GM06990 (cell line): ENCODE results near the gene GALNT9.

Experiments used
- DNase-seq: peaks from one replicate; pipeline ENCODE4 v3.0.0-alpha.2; 2011; ENCODE audit not compliant: insufficient read length; ENCODE audit errors: extremely low read depth
- H3K27me3 ChIP-seq: replicated peaks from 2 replicates; pipeline ENCODE4 v1.6.0; 2011; ENCODE audit warnings: low read length; ENCODE audit not compliant: control insufficient read depth, insufficient read depth
- H3K36me3 ChIP-seq: 2 replicates; pipeline ENCODE4 v1.5.1; 2011; ENCODE audit warnings: low read length; ENCODE audit not compliant: control insufficient read depth, insufficient read depth
- H3K4me3 ChIP-seq: replicated peaks from 2 replicates; pipeline ENCODE4 v1.5.1; 2011; ENCODE audit warnings: low read depth, mild to moderate bottlenecking, control low read depth, low read length
- CTCF ChIP-seq: IDR thresholded peaks from 2 replicates; pipeline ENCODE4 v1.5.1; 2011; ENCODE audit warnings: low read length, control low read depth, mild to moderate bottlenecking, inconsistent platforms; ENCODE audit not compliant: insufficient read depth, poor library complexity, severe bottlenecking

Gene GALNT9

GRCh38 chr12:132323171-132324010, 6.0 kb downstream of the GALNT9 start:
- no peaks in the 10 kb centered on the region for H3K27me3 ChIP-seq
- no peak for DNase-seq
- no peak overlapping the region for H3K4me3 ChIP-seq
- no peaks in the 10 kb centered on the region for H3K36me3 ChIP-seq
- no peak for TF ChIP-seq CTCF

DNA sequence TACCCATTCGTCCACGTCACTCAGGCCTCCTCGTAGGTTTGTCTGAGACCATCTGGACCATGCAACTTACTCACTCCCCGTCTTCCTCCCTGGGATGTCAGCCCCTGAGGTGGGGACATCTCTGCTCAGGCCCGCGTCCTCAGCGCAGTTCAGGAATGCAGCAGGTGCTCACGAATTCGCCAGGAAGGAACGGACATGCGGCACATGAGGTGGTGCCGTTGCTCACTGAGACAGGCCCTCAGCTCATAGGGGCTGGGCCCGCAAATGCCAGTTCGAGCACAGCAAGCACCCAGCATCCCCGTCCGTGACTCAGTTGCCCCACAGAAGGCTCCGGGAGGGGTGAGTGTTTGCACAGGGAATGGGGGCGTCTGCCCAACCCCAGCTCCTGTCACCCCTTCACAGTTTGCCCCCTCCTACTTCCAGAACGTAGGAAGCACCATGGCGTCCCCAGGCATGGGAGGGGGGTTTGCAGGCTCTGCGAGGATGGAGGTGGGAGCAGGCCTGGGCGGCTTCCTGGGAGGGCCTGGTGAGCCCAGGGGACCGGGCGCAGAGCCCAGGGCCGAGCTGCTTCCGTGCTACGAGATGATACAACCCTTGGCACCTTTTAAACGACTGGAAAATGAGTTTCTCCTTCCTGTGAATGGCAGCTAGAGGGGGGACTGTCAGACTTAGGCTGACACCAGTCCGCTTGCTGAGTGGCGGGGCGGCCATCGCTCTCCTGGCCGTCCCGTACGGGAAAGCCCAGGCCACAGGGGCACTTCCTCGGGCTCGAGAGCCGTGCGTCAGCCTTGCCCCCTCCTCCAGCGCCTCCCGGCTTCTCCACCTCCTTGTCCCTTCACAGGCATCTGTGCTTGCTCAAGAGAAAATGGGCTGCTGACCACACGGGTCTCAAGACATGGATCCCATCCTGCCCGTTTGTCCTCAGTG, 6.9 kb downstream of the GALNT9 start:
- no peak for DNase-seq
- H3K4me3 ChIP-seq = no peak overlapping the region
- TF ChIP-seq CTCF = no peak
- no peaks in the 10 kb centered on the region for H3K27me3 ChIP-seq
- H3K36me3 ChIP-seq = no peaks in the 10 kb centered on the region

DNA sequence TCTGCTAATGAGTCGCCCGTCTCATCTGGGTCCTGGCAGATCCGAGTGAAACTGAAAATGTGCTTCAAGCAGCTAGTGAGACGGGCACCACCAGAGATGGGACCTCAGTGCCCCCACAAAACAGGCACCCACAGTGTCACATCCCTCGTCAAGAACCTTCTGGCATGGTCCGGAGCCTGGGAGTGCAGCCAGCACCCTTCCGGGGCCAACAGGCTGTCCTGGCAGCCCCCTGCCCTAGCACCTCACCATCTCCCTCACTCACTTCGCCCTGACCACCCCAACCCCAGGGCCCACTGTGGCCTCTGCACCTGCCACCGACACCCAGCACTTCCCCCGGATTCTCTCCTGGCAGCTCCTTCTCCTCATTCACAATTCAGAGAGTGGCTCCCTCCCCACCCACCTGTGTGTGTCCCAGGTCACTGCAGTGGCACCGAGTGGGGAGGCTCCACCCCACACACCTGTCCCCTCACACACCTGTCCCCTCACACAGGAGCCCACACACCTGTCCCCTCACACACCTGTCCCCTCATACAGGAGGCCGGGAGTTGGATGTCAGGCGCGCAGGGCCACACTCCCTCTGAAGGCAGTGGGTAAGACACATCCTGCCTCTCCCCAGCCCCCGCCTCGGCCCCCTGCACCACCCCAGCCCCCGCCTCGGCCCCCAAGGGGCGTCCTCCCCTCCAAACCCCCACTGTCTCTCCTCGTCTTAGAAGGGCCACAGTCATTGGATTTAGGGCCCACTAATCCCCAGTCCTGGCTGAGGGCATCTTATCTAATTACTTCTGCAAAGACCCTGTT, 7.9 kb downstream of the GALNT9 start:
- H3K27me3 ChIP-seq = no peaks in the 10 kb centered on the region
- H3K36me3 ChIP-seq = no peaks in the 10 kb centered on the region
- DNase-seq = no peak
- TF ChIP-seq CTCF = no peak
- no peak overlapping the region for H3K4me3 ChIP-seq

DNA sequence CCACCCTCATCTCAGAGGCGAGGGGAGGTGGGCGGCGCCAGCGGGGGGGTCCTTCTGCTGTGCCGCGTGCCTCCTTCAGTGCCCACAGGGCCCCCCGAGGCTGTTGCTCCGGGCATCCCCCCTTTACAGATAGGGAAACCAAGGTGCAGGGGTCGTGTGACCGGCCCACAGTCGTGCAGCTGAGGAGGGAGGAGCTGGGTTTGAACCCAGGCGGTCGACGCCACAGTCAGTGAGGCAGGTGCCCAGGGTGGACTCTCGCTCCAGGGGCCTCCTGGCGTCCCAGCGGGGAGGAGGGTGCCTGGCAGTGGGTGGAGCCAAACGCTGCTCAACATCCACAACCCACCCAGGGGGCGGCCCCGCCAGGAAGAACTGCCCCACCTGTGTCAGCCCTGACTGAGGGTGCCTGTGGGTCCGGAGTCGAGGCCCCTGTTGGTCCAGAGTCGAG, 8.6 kb downstream of the GALNT9 start:
- Histone ChIP-seq H3K27me3 (no peaks in the 10 kb centered on the region), H3K36me3 (no peaks in the 10 kb centered on the region), H3K4me3 (no peak overlapping the region)
- DNase-seq = no peak
- TF ChIP-seq CTCF = no peak

GRCh38 chr12:132319991-132320570, 9.3 kb downstream of the GALNT9 start:
- H3K4me3 ChIP-seq = no peak overlapping the region
- no peaks in the 10 kb centered on the region for H3K36me3 ChIP-seq
- H3K27me3 ChIP-seq = no peaks in the 10 kb centered on the region
- DNase-seq = no peak
- TF ChIP-seq CTCF = no peak
